ENCODE results near the gene DUOX1.

The DUOX1 gene

DNA sequence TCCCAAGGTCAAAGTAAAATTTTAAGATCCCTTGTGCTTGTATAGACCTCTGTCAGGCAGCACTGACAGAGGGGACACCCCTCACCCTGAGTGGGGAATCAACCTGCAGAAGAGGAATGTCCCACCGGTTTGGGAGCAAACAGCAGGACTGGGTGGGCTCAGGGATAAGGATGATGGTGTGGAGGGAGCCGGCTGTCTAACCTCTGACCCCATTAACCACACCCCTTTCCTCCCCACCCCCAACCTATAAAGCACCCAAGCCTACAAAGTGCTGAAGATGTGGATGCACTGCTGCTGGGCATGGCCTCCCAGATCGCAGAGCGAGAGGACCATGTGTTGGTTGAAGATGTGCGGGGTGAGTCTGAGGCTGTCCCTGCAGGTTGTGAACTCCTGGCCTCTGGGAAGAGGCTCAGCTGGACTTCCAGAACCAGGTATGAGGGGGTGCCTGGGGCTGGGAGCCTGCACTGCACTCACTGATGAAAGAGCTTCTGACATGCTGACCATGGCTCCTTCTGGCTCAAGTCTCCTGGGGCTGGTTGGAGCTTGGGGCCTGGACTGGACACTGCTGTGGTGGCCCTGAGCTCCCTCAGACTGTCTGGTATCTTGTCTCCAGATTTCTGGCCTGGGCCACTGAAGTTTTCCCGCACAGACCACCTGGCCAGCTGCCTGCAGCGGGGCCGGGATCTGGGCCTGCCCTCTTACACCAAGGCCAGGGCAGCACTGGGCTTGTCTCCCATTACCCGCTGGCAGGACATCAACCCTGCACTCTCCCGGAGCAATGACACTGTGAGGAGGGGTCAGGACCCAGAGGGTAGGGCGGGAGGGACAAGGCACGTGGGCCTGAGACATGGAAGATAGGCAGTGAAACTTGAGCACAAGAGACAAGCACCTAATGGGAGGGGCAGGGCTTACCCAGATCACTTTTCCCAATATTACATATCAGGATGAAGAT, 9.3 kb downstream of the DUOX1 start:
- Histone ChIP-seq H3K4me3 (no peak overlapping the region), H3K27ac (no peak overlapping the region)
- no peak for DNase-seq (ENCODE audit: low spot score)
- TF ChIP-seq, protein P1, sequence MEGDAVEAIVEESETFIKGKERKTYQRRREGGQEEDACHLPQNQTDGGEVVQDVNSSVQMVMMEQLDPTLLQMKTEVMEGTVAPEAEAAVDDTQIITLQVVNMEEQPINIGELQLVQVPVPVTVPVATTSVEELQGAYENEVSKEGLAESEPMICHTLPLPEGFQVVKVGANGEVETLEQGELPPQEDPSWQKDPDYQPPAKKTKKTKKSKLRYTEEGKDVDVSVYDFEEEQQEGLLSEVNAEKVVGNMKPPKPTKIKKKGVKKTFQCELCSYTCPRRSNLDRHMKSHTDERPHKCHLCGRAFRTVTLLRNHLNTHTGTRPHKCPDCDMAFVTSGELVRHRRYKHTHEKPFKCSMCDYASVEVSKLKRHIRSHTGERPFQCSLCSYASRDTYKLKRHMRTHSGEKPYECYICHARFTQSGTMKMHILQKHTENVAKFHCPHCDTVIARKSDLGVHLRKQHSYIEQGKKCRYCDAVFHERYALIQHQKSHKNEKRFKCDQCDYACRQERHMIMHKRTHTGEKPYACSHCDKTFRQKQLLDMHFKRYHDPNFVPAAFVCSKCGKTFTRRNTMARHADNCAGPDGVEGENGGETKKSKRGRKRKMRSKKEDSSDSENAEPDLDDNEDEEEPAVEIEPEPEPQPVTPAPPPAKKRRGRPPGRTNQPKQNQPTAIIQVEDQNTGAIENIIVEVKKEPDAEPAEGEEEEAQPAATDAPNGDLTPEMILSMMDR (IDR thresholded peaks at IDR 0.05), result no peak

DNA sequence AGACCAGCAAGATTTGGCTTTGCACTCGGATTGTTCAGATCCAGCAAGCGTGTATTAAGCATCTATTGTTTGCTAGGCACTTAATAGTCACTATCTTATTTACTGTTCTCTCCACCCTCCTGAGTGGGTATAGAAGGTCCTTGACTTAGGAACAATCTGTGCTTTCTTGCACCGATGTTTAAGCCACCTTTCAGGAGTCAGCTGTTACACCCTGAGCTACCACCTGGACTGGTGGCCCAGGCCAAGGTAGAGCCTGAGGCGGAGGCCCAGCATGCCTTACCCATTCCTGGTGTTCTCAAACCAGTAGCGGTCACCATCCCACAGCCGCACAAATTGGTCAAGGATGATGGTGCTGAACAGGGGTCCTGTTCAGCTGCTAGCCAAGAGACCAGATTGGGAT, 10.0 kb downstream of the DUOX1 start:
- TF ChIP-seq, protein P1 (IDR thresholded peaks at IDR 0.05), result no peak
- no peak for DNase-seq (ENCODE audit: low spot score)
- no peak overlapping the region for H3K4me3 ChIP-seq
- H3K27ac ChIP-seq, result no peak overlapping the region

DNA sequence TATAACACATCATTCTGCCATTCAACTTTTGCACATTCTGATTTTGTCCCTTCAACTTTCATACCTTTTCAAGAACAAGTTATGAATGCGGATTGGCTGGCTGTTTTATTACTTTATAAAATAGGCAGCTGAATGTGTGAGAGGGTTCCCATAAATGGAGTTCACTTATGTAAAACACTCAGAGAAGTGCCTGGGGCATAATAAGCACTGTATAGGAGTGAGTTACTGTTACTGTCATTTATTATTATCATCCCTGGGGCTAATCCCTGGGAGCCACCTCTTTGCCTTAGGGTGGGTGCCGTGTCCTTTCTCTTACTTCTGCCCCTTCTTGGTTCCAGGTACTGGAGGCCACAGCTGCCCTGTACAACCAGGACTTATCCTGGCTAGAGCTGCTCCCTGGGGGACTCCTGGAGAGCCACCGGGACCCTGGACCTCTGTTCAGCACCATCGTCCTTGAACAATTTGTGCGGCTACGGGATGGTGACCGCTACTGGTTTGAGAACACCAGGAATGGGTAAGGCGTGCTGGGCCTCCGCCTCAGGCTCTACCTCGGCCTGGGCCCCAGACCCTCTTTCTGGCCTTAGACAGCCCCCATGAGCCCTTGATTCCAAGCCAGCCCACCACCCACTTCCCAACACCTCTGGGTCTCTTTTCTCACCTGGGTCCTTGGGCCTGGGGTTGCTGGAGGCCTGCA, 10.9 kb downstream of the DUOX1 start:
- TF ChIP-seq, protein P1 (IDR thresholded peaks at IDR 0.05), result no peak
- H3K4me3 ChIP-seq, result no peak overlapping the region
- no peak for DNase-seq (ENCODE audit: low spot score)
- H3K27ac ChIP-seq, result no peak overlapping the region

DNA sequence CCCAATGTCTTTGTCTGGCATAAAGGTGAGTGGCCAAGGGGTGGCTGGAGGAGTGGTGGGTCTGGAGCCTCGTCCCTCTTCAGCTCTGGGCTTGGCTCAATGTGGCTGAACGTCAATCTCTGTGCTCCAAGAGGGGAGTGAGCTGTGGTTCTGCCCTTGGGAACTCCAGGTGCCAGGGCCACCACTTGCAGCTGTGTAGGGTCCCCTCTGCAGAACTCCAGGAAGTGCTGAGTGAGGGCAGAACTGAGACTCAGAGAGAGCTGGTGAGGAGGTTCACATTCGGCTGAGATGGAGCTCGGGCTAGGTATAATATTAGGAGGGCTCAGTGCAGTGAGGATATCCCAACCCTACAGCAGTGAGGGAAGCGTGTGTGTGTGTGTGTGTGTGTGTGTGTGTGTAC, 11.6 kb downstream of the DUOX1 start:
- H3K27ac ChIP-seq, result no peak overlapping the region
- H3K4me3 ChIP-seq, result no peak overlapping the region
- DNase-seq (ENCODE audit: low spot score), result no peak
- TF ChIP-seq, protein P1 (IDR thresholded peaks at IDR 0.05), result no peak

DNA sequence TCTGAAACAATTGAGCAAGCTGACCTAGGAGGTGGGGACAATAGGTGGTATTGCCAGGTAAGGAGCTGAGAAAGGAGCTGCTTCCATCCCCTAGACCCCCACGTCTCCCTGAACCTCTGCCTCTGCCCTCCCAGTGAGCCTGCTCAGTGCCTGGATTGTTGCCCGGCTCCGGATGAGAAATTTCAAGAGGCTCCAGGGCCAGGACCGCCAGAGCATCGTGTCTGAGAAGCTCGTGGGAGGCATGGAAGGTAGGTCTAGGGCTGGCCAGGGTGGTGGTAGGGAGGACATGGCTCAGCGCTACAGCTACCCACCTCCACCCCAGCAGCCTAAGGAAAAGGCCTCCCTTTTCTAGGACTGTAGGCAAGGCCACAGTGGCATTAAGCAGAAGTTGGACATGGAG, 13.3 kb downstream of the DUOX1 start:
- no peak for DNase-seq (ENCODE audit: low spot score)
- no peak overlapping the region for H3K27ac ChIP-seq
- H3K4me3 ChIP-seq, result no peak overlapping the region
- TF ChIP-seq, protein P1 (IDR thresholded peaks at IDR 0.05), result no peak

DNA sequence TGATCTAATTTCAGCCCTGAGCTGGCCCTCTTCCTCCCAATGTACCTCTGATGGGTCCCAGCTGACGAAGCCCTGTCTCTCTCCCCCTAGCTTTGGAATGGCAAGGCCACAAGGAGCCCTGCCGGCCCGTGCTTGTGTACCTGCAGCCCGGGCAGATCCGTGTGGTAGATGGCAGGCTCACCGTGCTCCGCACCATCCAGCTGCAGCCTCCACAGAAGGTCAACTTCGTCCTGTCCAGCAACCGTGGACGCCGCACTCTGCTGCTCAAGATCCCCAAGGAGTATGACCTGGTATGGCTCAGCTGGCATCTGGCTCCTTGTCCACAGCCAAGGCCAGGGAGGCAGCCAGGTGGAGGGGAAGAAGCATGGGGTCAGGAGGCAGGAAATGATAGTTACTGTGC, 14.2 kb downstream of the DUOX1 start:
- TF ChIP-seq, protein P1 (IDR thresholded peaks at IDR 0.05), result no peak

More for the DNA sequence above, 14.2 kb downstream of the DUOX1 start:
- Histone ChIP-seq H3K27ac (no peak overlapping the region), H3K4me3 (no peak overlapping the region)
- no peak for DNase-seq (ENCODE audit: low spot score)

All from coronary artery (tissue), 2 donors.